PC-9 (cell line): ENCODE results near the gene GRIA1. TPM values are rescaled to one million over a fixed set of nuclear protein-coding genes. Genes with fewer than 3 reads are reported as not detected.

Experiments used
- BruUV-seq: library from RNA; stranded (reverse); fragments of 400-500 nt; replicated peaks from 2 replicates; lab custom pipeline; 2021; lab: Mats Ljungman, UMichigan
- CTCF ChIA-PET: fragments of 300-600 bp; sonication (Branson Sonifier 250); formaldehyde crosslinking; loops from one replicate; lab custom pipeline; 2022; ENCODE audit warnings: antibody characterized with exemption; lab: Charles Lee
- POLR2A ChIA-PET: fragments of 300-600 bp; sonication (Branson Sonifier 250); formaldehyde crosslinking; loops from one replicate; lab custom pipeline; 2022; ENCODE audit warnings: antibody characterized with exemption; ENCODE audit not compliant: unreplicated experiment; lab: Charles Lee
- DNase-seq, 2 experiments: peaks; one replicate each; pipeline versions ENCODE4 v3.0.0 to v3.0.0-alpha.2; 2015 to 2022; ENCODE audit warnings: mixed read lengths in 1 of 2
- H2AFZ ChIP-seq: fragments of 200-600 bp; sonication (generic); 2 replicates; pipeline ENCODE4 v1.8.1; 2017; ENCODE audit warnings: antibody characterized with exemption
- H3F3A ChIP-seq: fragments of 200-600 bp; sonication (generic); 2 replicates; pipeline ENCODE4 v1.8.1; 2017; ENCODE audit warnings: antibody characterized with exemption, mild to moderate bottlenecking, low read depth; ENCODE audit not compliant: insufficient read depth
- H3K27ac ChIP-seq: fragments of 200-600 bp; sonication (generic); 2 replicates; pipeline ENCODE4 v1.6.1; 2016; ENCODE audit warnings: mixed run types
- H3K27me3 ChIP-seq: fragments of 200-600 bp; sonication (generic); 2 replicates; pipeline ENCODE4 v1.6.1; 2016; ENCODE audit warnings: low read depth, mixed run types; ENCODE audit not compliant: insufficient read depth
- H3K36me3 ChIP-seq: fragments of 200-600 bp; sonication (generic); 2 replicates; pipeline ENCODE4 v1.6.1; 2016; ENCODE audit warnings: low read depth, mixed run types
- H3K4me1 ChIP-seq: fragments of 200-600 bp; sonication (generic); replicated peaks from 2 replicates; pipeline ENCODE4 v1.6.1; 2016; ENCODE audit warnings: mixed run types; ENCODE audit not compliant: insufficient read depth
- H3K4me2 ChIP-seq: fragments of 200-600 bp; sonication (generic); 2 replicates; pipeline ENCODE4 v1.6.1; 2017; ENCODE audit warnings: mixed run types
- H3K4me3 ChIP-seq: fragments of 200-600 bp; sonication (generic); 2 replicates; pipeline ENCODE4 v1.6.1; 2016; ENCODE audit warnings: mixed run types
- H3K79me2 ChIP-seq: fragments of 200-600 bp; sonication (generic); 2 replicates; pipeline ENCODE4 v1.6.1; 2017; ENCODE audit warnings: low read depth, mixed run types
- H3K9me2 ChIP-seq: fragments of 200-600 bp; sonication (generic); 2 replicates; pipeline ENCODE4 v1.8.1; 2017; ENCODE audit warnings: mild to moderate bottlenecking; ENCODE audit not compliant: insufficient read depth
- H3K9me3 ChIP-seq: fragments of 200-600 bp; sonication (generic); 2 replicates; pipeline ENCODE4 v1.8.1; 2016; ENCODE audit warnings: low read depth; ENCODE audit not compliant: insufficient read depth
- H4K20me1 ChIP-seq: fragments of 200-600 bp; sonication (generic); 2 replicates; pipeline ENCODE4 v1.8.1; 2017; ENCODE audit not compliant: insufficient read depth
- CTCF ChIP-seq: fragments of 200-600 bp; sonication (generic); conservative IDR thresholded peaks from 2 replicates; pipeline ENCODE4 v1.6.1; 2017; ENCODE audit warnings: mixed run types, antibody characterized with exemption, mild to moderate bottlenecking, moderate library complexity
- EZH2 ChIP-seq: fragments of 200-600 bp; sonication (generic); IDR thresholded peaks from 2 replicates; pipeline ENCODE4 v1.8.0; 2017; ENCODE audit warnings: antibody characterized with exemption, low read depth
- intact Hi-C: fragments of 100-400 bp; cut with micrococcal nuclease; formaldehyde crosslinking; loops from one replicate; pipeline ENCODE4 v1.10.0; 2022; ENCODE audit not compliant: unreplicated experiment
- total RNA-seq: library from RNA; stranded (reverse); gene quantifications from 2 replicates; pipeline ENCODE4 v1.2.3, GENCODE V29; 2021

GRIA1 gene
- total RNA-seq, 1 experiment from 2014 or later, result not detected

- Histone ChIP-seq H3K27ac (no peak overlapping the region), H3K9me2 (no peaks in the 10 kb centered on the region), H3F3A (no peaks in the 10 kb centered on the region), H3K79me2 (no peaks in the 10 kb centered on the region), H3K27me3 (peaks cover 41% of the 10 kb centered on the region), H3K36me3 (no peaks in the 10 kb centered on the region), H3K4me2 (no peak overlapping the region), H3K4me1 (no peaks in the 10 kb centered on the region), H2AFZ (no peak overlapping the region), H3K4me3 (no peak overlapping the region), H4K20me1 (no peaks in the 10 kb centered on the region), H3K9me3 (no peaks in the 10 kb centered on the region)
- TF ChIP-seq EZH2, result no peak
- no peak for TF ChIP-seq CTCF
- CTCF ChIA-PET, result no interaction called here
- BruUV-seq, result no TSS peak
- DNase-seq, result no peak
- POLR2A ChIA-PET, result no interaction called here
- intact Hi-C loops, result no loop called here
These were observed 22.7 kb downstream of the GRIA1 start for GRCh38 chr5:153513156-153513555.

GRCh38 chr5:153515301-153515700 lies 24.8 kb downstream of the GRIA1 start:
- peaks cover 25% of the 10 kb centered on the region for H3K27me3 ChIP-seq
- H3K36me3 ChIP-seq, result no peaks in the 10 kb centered on the region
- H4K20me1 ChIP-seq, result no peaks in the 10 kb centered on the region
- no peaks in the 10 kb centered on the region for H3K9me3 ChIP-seq
- no peak for DNase-seq
- H3K79me2 ChIP-seq, result no peaks in the 10 kb centered on the region
- POLR2A ChIA-PET, result no interaction called here
- no peak overlapping the region for H3K27ac ChIP-seq
- H3K9me2 ChIP-seq, result no peaks in the 10 kb centered on the region
- H3K4me1 ChIP-seq, result no peaks in the 10 kb centered on the region
- CTCF ChIA-PET, result no interaction called here
- no peak overlapping the region for H2AFZ ChIP-seq
- H3K4me3 ChIP-seq, result no peak overlapping the region
- H3F3A ChIP-seq, result no peaks in the 10 kb centered on the region
- H3K4me2 ChIP-seq, result no peak overlapping the region
- no TSS peak for BruUV-seq
- intact Hi-C loops, result no loop called here
- TF ChIP-seq EZH2, result no peak
- TF ChIP-seq CTCF, result no peak

- no peak for DNase-seq
- H3K4me3 ChIP-seq, result no peak overlapping the region
- H3K27ac ChIP-seq, result no peak overlapping the region
- no peaks in the 10 kb centered on the region for H3K4me1 ChIP-seq
- peaks cover 14% of the 10 kb centered on the region for H3K27me3 ChIP-seq
- no peaks in the 10 kb centered on the region for H3F3A ChIP-seq
- no peaks in the 10 kb centered on the region for H3K79me2 ChIP-seq
- ChIA-PET POLR2A (no interaction called here), CTCF (no interaction called here)
- H2AFZ ChIP-seq, result no peak overlapping the region
- no peaks in the 10 kb centered on the region for H3K9me3 ChIP-seq
- no peaks in the 10 kb centered on the region for H3K36me3 ChIP-seq
- no peak for TF ChIP-seq CTCF
- no peak for TF ChIP-seq EZH2
- intact Hi-C loops, result no loop called here
- no peak overlapping the region for H3K4me2 ChIP-seq
- H4K20me1 ChIP-seq, result no peaks in the 10 kb centered on the region
- no peaks in the 10 kb centered on the region for H3K9me2 ChIP-seq
- BruUV-seq, result no TSS peak
These were observed 26.2 kb downstream of the GRIA1 start for GRCh38 chr5:153516504-153517240.
